GM12872 (cell line): ENCODE measurements around the gene FRMPD1.

Experiments used
- CTCF ChIP-seq: IDR thresholded peaks from 3 replicates; pipeline ENCODE4 v1.5.1; 2011; ENCODE audit warnings: low read depth, mild to moderate bottlenecking, low read length, moderate library complexity; ENCODE audit not compliant: insufficient read depth

Gene FRMPD1

GRCh38 chr9:37752642-37753488 lies 102.1 kb downstream of the FRMPD1 start:
- no peak for TF ChIP-seq CTCF

GRCh38 chr9:37753489-37754190 lies 102.9 kb downstream of the FRMPD1 start, which contains the start of gene TRMT10B:
TRMT10B (plus strand) TSS chr9:37753805; CDS start chr9:37761932, 8,127 bp downstream.
- TF ChIP-seq CTCF: no peak

DNA sequence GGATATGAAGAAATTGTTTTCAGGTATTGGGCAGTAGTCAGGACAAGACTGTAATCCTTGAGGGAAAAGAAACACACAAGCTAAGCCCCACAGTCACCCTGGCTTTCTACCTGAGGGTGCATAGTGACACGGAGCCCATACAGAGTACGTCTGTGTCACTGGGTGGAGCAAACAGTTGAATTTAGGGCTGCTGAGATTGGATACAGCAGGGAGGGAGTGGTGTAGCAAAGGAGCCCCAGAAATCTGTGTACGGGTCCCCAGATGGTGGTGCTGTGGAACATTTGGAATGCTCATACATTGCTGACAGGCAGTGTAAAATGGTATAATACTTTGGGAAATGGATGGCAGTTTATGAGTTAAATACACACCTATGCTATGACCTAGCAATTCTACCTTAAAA lies 108.0 kb downstream of the FRMPD1 start:
- TF ChIP-seq CTCF: no peak

DNA sequence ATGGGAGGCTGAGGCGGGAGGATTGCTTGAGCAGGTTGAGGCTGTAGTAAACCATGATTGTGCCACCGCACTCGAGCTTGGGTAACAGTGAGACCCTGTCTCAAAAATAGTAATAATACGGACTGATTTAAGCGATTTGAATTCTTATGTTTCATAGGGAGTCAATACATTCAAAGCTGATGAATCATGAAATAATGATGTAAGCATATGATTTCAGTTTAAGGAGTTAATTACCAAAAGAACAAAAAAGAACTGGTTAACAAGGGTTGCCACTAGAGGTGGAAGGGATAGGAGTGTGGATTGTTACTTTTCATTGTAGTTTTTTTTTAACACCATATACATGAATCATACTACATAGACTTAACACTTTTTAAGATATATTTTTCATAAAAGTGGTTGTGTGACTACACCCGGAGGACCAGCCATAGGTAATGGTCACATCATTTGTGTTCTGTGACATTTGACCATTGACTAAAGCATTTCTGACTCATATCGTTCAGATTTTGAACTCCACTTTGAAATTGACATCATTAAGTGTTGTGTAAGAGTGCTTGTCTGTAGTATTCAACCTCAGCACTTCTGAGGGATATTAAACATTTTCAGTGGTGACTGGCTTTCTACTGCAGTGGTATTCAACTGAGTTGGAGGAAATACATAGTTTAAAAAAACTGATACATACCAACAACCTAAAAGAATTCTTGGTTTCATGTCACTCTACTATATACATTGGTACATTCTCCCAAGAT lies 109.8 kb downstream of the FRMPD1 start:
- no peak for TF ChIP-seq CTCF

DNA sequence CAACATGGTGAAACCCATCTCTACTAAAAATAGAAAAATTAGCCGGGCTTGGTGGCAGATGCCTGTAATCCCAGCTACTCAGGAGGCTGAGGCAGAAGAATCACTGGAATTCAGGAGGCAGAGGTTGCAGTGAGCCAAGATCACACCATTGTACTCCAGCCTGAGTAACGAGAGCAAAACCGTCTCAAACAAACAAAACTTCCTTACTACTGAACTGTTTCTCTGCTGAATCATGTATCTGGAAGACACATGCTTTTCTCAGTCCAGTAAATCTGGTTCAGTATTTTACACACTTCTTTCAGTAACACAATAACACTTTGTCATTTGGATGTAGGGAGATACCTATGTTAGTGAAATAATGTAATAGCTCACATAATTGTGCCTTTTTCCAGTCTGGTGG lies 110.8 kb downstream of the FRMPD1 start:
- TF ChIP-seq CTCF: no peak

DNA sequence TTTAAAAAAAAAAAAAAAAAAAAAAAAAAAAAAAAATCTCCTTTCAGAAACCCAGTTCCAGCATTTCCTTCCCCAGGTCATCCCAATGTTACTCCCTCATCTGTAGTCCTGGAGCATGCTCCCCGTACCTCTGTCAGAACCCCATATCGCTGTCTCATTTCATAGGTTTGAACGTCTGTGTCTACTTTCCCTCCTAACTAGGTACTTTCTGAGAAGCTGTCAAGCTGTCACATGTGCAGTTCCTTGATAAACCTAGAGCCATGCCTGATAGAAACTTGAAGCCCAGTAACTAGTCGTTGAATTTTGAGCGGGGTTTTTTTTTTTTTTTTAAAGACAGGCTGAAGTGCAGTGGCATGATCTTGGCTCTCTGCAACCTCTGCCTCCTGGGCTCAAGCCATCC lies 118.6 kb downstream of the FRMPD1 start:
- no peak for TF ChIP-seq CTCF

DNA sequence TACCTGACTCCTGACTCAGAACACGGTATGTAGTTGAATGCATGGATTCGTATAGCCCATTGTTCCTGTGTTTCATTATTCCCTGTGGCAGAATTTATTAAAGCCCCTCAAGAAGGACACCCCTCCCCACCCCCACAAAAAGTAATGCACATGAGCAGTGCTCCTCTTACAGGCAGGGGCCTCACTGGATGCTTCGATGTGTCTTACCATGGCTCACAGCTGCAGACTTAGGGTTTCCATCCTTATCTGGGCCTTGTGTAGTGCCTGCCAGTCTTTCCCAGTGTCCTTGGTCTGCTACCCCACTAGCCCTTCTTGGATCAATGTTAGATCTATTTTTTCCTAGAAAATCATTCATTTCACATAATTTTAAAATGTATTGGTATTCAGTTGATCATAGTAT lies 119.2 kb downstream of the FRMPD1 start:
- TF ChIP-seq CTCF: no peak
